Kidney epithelial cell (primary cell): ENCODE data around the gene KHDRBS1. TPM values are rescaled to one million over a fixed set of nuclear protein-coding genes. Genes with fewer than 3 reads are reported as not detected.

Source experiments
- DNase-seq: peaks from one replicate; pipeline ENCODE4 v3.0.0-alpha.2; 2010; ENCODE audit warnings: low read depth
- H3K27me3 ChIP-seq: 2 replicates; pipeline ENCODE4 v1.6.0; 2011; ENCODE audit warnings: low read length; ENCODE audit not compliant: control insufficient read depth, insufficient read depth
- H3K36me3 ChIP-seq: 2 replicates; pipeline ENCODE4 v1.5.1; 2011; ENCODE audit warnings: low read length; ENCODE audit not compliant: control insufficient read depth, insufficient read depth
- H3K4me3 ChIP-seq: 2 replicates; pipeline ENCODE4 v1.5.1; 2011; ENCODE audit warnings: low read depth, mild to moderate bottlenecking, control low read depth, low read length
- CTCF ChIP-seq: IDR thresholded peaks from 2 replicates; pipeline ENCODE4 v1.5.1; 2011; ENCODE audit warnings: mild to moderate bottlenecking, moderate library complexity, low read length, control low read depth, inconsistent platforms; ENCODE audit not compliant: insufficient read depth, poor library complexity, severe bottlenecking
- total RNA-seq: library from RNA; depleted of rRNA; stranded (reverse); fragments of >200 nt; gene quantifications from 2 replicates; pipeline ENCODE4 v1.2.3, GENCODE V29; 2015

Gene KHDRBS1
- total RNA-seq, 1 donor from 2014 or later, result 110 TPM

- H3K36me3 ChIP-seq, result no peaks in the 10 kb centered on the region
- no peak for DNase-seq
- H3K4me3 ChIP-seq, result no peak overlapping the region
- TF ChIP-seq CTCF, result no peak
- H3K27me3 ChIP-seq, result no peaks in the 10 kb centered on the region
Observed at GRCh38 chr1:31980835-31981455, 32.7 kb upstream of the KHDRBS1 start.

GRCh38 chr1:31981456-31981839 is 32.2 kb upstream of the KHDRBS1 start:
- DNase-seq, result no peak
- TF ChIP-seq CTCF, result no peak
- Histone ChIP-seq H3K36me3 (no peaks in the 10 kb centered on the region), H3K4me3 (no peak overlapping the region), H3K27me3 (no peaks in the 10 kb centered on the region)

- Histone ChIP-seq H3K4me3 (no peak overlapping the region), H3K36me3 (no peaks in the 10 kb centered on the region), H3K27me3 (no peaks in the 10 kb centered on the region)
- DNase-seq, result no peak
- no peak for TF ChIP-seq CTCF
Observed at GRCh38 chr1:31981972-31982371, 31.7 kb upstream of the KHDRBS1 start.

GRCh38 chr1:31984419-31985347 is 29.0 kb upstream of the KHDRBS1 start:
- no peaks in the 10 kb centered on the region for H3K36me3 ChIP-seq
- no peak for DNase-seq
- no peaks in the 10 kb centered on the region for H3K27me3 ChIP-seq
- no peak for TF ChIP-seq CTCF
- H3K4me3 ChIP-seq, result no peak overlapping the region

GRCh38 chr1:31985430-31985829 is 28.2 kb upstream of the KHDRBS1 start:
- TF ChIP-seq CTCF, result no peak
- no peaks in the 10 kb centered on the region for H3K36me3 ChIP-seq
- H3K27me3 ChIP-seq, result no peaks in the 10 kb centered on the region
- DNase-seq, result no peak
- H3K4me3 ChIP-seq, result no peak overlapping the region

GRCh38 chr1:31987135-31987619 is 26.5 kb upstream of the KHDRBS1 start:
- DNase-seq, result no peak
- TF ChIP-seq CTCF, result no peak
- Histone ChIP-seq H3K4me3 (no peak overlapping the region), H3K36me3 (no peaks in the 10 kb centered on the region), H3K27me3 (no peaks in the 10 kb centered on the region)
